Measurements from ENCODE around the gene EEFSEC. TPM values are rescaled to one million over a fixed set of nuclear protein-coding genes. Genes with fewer than 3 reads are reported as not detected.
A peak's percentile ranks its signal among the peaks of the same experiment; 100 is the strongest.

The EEFSEC gene
- total RNA-seq, 6 donors from 2014 or later = 14.9 to 38.8 (median 17.9) TPM

DNA sequence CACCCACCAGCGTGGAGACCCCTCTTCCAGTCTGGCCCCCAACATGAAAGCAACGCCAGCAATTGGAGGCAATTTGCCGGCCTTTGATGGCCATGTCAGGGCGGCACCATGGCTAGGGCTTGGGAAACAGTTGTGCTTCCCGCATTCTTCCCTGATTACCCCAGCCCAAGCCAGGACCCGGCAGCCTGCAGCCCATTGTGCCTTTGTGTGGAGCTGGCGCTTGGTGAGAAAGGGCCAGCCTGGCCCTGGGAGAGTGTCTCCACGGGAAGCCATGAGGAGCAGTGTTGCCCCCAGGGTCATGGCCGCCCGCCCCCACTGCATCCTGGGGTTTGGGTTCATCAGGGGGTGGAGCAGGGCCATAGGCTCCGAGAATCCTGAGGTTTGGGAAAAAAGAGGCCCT, 247.4 kb downstream of the EEFSEC start:
- H3K27ac ChIP-seq = no peak overlapping the region
- ATAC-seq (ENCODE audit: low FRiP score in 2 of 2) (no peak), DNase-seq (peak in 1 of 2 donors; percentile 45)
- TF ChIP-seq POLR2A (IDR thresholded peaks at IDR 0.05) = no peak
- TF ChIP-seq CTCF (IDR thresholded peaks at IDR 0.05) = no peak
- no peak for TF ChIP-seq POLR2AphosphoS5 (IDR thresholded peaks at IDR 0.05)
- no peak for TF ChIP-seq EP300 (IDR thresholded peaks at IDR 0.05)
- H3K4me3 ChIP-seq = no peak overlapping the region
- 98% methylated on average over 11 of the region's 11 CpGs for WGBS, 2 donors
- H3K9me3 ChIP-seq = no peaks in the 10 kb centered on the region
- no peaks in the 10 kb centered on the region for H3K36me3 ChIP-seq
- H3K27me3 ChIP-seq = no peaks in the 10 kb centered on the region
- peaks cover 0 to 2% (median under 1%) of the 10 kb centered on the region in 4 donors for H3K4me1 ChIP-seq

DNA sequence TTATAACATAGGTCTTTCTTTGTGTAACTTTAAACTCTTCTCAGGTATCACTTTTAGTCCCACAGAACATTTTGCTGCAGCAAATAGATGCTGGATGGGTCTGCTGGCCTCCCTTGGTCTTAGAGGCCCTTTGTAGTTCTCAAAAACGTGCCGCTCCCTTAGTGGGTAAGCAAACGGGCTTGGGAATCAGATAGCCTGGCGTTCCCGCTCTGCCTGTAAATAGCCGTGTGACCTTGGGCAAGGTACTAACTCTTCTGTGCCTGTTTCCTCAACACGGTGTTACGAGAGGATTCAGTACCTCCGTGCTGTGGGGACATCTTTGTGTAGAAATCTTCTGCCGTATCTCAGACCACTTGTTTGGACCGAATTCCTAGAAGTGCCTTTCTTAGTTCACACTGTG, 249.0 kb downstream of the EEFSEC start:
- 89 to 91% methylated on average over 11 of the region's 11 CpGs for WGBS, 2 donors
- Histone ChIP-seq H3K4me1 (no peaks in the 10 kb centered on the region), H3K27me3 (no peaks in the 10 kb centered on the region), H3K9me3 (no peaks in the 10 kb centered on the region), H3K4me3 (no peak overlapping the region), H3K27ac (no peak overlapping the region), H3K36me3 (no peaks in the 10 kb centered on the region)
- ATAC-seq (ENCODE audit: low FRiP score in 2 of 2) = no peak
- no peak for DNase-seq
- TF ChIP-seq EP300 (IDR thresholded peaks at IDR 0.05) (no peak), CTCF (IDR thresholded peaks at IDR 0.05) (no peak), POLR2A (IDR thresholded peaks at IDR 0.05) (no peak), POLR2AphosphoS5 (IDR thresholded peaks at IDR 0.05) (no peak)

DNA sequence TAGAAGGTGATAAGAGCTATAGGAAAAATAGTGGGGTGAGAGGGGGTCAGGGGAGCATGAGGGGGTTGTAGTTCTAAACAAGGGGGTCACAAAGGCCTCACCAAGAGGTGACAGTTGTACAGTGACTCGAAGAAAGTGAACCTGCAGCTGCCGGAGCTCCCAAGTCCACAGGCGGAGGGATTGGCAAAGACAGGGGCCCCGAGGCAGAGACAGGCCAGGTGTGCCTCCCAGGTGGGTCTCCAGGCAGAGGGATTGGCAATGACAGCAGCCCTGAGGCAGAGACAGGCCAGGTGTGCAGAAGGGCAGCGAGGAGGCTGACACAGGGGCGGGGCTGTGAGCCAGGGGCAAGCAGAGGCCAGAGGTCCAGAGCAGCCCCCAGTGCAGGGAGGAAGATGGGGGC, 249.7 kb downstream of the EEFSEC start:
- no peak for ATAC-seq (ENCODE audit: low FRiP score in 2 of 2)
- 82 to 98% methylated on average over 4 to 6 of the region's 6 CpGs for WGBS, 2 donors
- H3K27ac ChIP-seq = no peak overlapping the region
- H3K36me3 ChIP-seq = no peaks in the 10 kb centered on the region
- H3K4me3 ChIP-seq = no peak overlapping the region
- DNase-seq = no peak
- TF ChIP-seq EP300 (IDR thresholded peaks at IDR 0.05) = no peak
- no peaks in the 10 kb centered on the region for H3K4me1 ChIP-seq
- no peaks in the 10 kb centered on the region for H3K9me3 ChIP-seq
- H3K27me3 ChIP-seq = no peaks in the 10 kb centered on the region

GRCh38 chr3:128404276-128405068, 251.2 kb downstream of the EEFSEC start:
- TF ChIP-seq POLR2A (IDR thresholded peaks at IDR 0.05) (no peak), CTCF (IDR thresholded peaks at IDR 0.05) (no peak)
- no peaks in the 10 kb centered on the region for H3K27me3 ChIP-seq
- no peaks in the 10 kb centered on the region for H3K36me3 ChIP-seq
- no peaks in the 10 kb centered on the region for H3K9me3 ChIP-seq
- DNase-seq (peak in 1 of 2 donors; percentile 54), ATAC-seq (ENCODE audit: low FRiP score in 2 of 2) (no peak)
- no peaks in the 10 kb centered on the region for H3K4me1 ChIP-seq
- H3K27ac ChIP-seq = no peak overlapping the region
- H3K4me3 ChIP-seq = no peak overlapping the region
- WGBS, 2 donors = 81 to 86% methylated on average over 16 to 23 of the region's 23 CpGs

DNA sequence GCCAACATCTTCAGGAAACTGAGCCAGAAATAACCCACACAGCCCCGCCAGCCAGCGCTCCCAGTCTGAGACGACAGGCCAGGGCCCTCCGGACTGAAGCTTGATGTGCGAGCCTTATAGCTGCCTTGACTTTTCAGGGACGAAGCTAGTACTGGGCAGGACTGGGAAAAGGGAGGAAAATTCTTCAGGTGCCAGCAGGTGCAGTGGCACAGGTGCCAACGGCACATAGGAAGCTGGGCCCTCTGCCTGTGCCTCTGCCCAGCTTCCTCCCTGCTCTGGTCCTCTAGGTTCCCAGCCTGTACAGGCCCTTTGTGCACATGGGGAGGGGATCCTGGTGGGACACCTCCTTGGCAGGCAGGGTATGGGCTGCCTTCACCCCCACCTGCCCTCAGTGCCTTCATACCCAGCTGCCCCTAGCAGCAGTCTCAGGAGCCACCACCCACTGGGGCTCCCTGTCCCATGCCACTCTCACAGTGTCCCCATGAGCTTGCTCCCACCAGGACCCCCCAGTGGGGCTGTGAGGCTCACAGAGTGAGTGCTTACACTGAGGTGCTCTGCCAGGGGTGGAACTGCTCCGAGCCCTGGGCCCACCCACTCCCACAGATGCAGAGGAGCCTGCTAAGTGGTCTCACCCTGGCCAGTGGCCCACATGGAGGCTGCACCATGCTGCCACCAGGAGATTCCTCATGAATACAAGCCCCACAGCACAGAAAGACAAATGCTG, 252.4 kb downstream of the EEFSEC start:
- DNase-seq = peak in 1 of 2 donors; percentile 54
- no peak for ATAC-seq (ENCODE audit: low FRiP score in 2 of 2)
- H3K36me3 ChIP-seq = no peaks in the 10 kb centered on the region
- H3K4me1 ChIP-seq = no peaks in the 10 kb centered on the region
- H3K4me3 ChIP-seq = no peak overlapping the region
- H3K9me3 ChIP-seq = no peaks in the 10 kb centered on the region
- H3K27ac ChIP-seq = no peak overlapping the region
- H3K27me3 ChIP-seq = no peaks in the 10 kb centered on the region
- TF ChIP-seq POLR2AphosphoS5 (IDR thresholded peaks at IDR 0.05) (no peak), POLR2A (IDR thresholded peaks at IDR 0.05) (no peak), CTCF (IDR thresholded peaks at IDR 0.05) (no peak), EP300 (IDR thresholded peaks at IDR 0.05) (no peak)
- WGBS, 2 donors = 93 to 100% methylated on average over 8 of the region's 8 CpGs
